Right renal cortex interstitium (tissue), 3 donors: ENCODE results near the gene GOT2. TPM values are rescaled to one million over a fixed set of nuclear protein-coding genes. Genes with fewer than 3 reads are reported as not detected.
"Not testable (repeated sequence)": the region's sequence is repeated elsewhere in the genome, so short reads cannot be mapped to it uniquely, and the experiment has no call there.

ENCODE experiments used
- DNase-seq, 3 donors: peaks; one replicate each; pipeline ENCODE4 v3.0.0-alpha.2; 2013; ENCODE audit warnings: low read depth in 3 of 3, low spot score in 2 of 3
- polyA plus RNA-seq, 3 donors: library from polyadenylated mRNA; unstranded; fragments of 120-200 nt; gene quantifications; one replicate each; pipeline ENCODE4 v1.2.1, GENCODE V29; 2013; ENCODE audit not compliant: insufficient read length in 3 of 3

GOT2 gene
- polyA plus RNA-seq, result 100 to 1,000 TPM in 1 of 3 donors, 10 to 100 TPM in 2; 91.0 to 112 (median 91.9) TPM

DNA sequence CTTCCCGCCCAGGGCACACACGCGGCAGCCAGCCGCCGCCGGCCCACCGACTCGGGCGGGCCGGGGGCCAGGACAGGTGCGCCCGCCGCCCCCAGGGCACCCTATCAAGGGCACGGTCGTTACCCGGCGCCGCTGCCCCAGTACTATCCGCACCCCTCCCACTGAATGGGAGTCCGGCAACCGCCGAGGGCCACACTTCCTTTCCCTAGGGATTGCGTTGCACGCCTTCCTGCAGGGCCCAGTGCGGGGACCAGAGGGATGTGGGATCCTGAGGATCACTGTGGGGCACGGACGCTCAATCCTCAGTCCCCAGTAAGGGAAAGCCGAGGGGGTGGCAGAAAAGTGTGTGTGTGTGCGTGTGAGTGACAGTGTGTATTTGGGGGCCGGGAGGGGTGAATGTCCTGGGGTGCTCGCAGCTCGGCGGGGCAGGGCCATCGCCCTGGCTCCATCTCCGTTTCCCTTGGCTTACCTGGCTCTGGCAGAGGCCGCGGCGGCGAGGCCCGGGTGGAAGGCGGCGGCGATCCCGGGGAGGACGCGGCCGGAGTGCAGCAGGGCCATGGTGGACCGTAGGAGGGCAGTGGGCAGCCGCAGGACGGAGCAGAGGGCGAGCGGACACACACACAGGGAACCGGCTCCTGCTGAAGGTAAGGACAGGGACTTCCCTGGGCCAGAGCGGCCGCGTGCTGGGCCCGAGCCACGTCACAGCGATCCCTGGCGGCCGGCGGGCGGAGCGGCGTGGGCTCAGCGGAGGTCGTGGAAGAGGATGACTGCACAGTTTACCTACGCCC, at the start of gene GOT2:
Gene GOT2 (minus strand): TSS at position 646 of the 788 bp plus-strand sequence. CDS start 88 bp downstream, at position 558.
- peak; percentile 41 to 72 (median 61) for DNase-seq

GRCh38 chr16:58779291-58779690, 45.2 kb upstream of the GOT2 start:
- DNase-seq, result not testable (repeated sequence)

GRCh38 chr16:58773870-58774269, 39.8 kb upstream of the GOT2 start:
- DNase-seq, result no peak

- no peak for DNase-seq
Measured at GRCh38 chr16:58768145-58768544, 34.0 kb upstream of the GOT2 start.

- DNase-seq, result no peak
Measured at GRCh38 chr16:58767581-58767980, 33.5 kb upstream of the GOT2 start.

DNA sequence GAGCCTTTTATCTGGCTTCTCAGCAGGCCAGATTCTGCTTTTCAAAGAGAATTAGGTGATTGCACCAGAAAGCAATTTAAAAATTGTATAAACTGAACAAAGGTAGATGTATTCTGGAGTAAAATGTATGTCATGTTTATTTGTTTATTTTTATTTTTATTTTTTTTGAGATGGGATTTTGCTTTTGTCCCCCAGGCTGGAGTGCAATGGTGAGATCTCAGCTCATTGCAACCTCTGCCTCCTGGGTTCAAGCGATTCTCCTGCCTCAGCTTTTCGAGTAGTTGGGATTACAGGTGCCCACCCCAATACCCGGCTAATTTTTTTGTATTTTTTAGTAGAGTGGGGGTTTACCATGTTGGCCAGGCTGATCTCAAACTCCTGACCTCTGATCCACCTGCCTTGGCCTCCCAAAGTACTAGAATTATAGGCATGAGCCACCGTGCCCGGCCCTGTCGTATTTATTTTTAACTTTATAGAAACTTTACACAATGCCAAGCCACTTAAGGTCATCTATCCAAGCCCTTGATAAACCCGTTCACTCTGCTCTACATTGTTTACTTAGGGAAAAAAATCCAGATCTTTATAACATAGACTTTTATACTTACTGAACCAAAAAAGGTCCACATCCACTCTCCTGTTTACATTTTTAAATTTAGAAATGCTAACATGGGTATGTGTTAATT, 22.7 kb upstream of the GOT2 start:
- no peak for DNase-seq

GRCh38 chr16:58755989-58756649, 22.0 kb upstream of the GOT2 start:
- peak; percentile 44 to 61 (median 52) for DNase-seq

DNA sequence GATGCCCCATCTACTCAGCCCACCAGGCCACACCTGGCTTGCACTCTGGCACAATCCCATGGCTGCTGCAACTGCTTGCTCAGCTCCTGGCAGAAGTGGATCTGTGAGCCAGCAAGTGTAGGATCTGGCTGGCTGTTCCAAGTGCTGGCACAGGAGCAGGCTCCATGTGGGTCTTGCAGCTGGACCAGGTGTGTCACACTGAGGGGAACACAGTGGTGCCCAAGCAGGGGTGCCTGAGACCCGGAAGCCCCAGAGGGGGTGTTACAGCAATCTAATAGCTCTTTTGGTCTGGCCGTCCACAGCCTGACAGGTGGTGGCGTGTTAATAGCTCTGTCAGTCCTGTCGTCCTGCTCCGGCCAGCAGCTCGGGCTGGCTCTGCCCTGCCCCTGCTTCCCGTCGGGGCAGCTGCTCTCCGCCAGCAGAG, 19.6 kb upstream of the GOT2 start:
- DNase-seq, result no peak

GRCh38 chr16:58744497-58744896, 10.4 kb upstream of the GOT2 start:
- DNase-seq, result no peak

- DNase-seq, result no peak
Measured at GRCh38 chr16:58741976-58742375, 7.9 kb upstream of the GOT2 start.

- DNase-seq, result no peak
Measured at GRCh38 chr16:58741166-58741565, 7.0 kb upstream of the GOT2 start.

GRCh38 chr16:58738672-58739296, 4.7 kb upstream of the GOT2 start:
- no peak for DNase-seq

DNA sequence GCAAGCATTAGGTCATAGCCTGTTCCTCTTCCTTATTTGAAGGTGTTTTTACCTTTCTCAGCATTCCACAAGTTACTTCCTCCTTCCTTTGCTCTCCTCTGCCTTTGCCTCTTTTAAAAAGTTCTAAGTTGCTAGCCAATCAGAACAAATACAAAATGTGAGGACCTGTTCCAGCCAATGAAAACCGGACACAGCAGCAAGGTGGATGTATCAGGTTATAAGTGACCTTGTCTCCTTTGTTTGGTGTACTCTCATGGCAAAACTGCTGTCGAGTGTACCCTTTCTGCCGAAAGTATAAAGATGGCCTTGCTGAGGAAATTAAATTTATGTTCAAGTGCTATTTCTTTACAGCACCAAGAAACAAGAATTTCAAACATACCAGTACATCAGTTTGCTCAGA, 2.2 kb upstream of the GOT2 start:
- DNase-seq, result not testable (repeated sequence)

DNA sequence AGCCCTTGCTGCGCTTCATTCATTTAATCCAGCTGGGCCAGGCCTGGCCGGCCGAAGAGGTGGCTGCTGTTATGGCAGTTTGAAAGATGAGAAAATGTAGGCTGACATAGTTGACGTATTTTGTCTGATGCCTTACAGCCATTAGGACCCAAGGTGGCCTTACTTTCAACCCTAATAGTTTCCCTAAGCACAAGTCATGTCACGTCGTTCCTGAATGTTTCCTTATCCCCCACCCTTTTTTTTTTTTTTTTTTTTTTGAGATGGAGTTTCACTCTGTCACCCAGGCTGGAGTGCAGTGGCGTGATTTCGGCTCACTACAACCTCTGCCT, 307 bp upstream of the GOT2 start:
- DNase-seq, result no peak

- no peak for DNase-seq
Measured at GRCh38 chr16:58733248-58733670, 857 bp downstream of the GOT2 start.

- no peak for DNase-seq
Measured at GRCh38 chr16:58732545-58733247, 1.4 kb downstream of the GOT2 start.

GRCh38 chr16:58730724-58731370, 3.3 kb downstream of the GOT2 start:
- DNase-seq, result no peak

GRCh38 chr16:58727796-58728568, 6.1 kb downstream of the GOT2 start:
- DNase-seq, result no peak
